ENCODE data around the gene GOLGA7B. TPM values are rescaled to one million over a fixed set of nuclear protein-coding genes. Genes with fewer than 3 reads are reported as not detected.

Gene GOLGA7B
- total and polyA plus RNA-seq, 2 donors (not counting 3 experiments of a cell fraction or from before 2014, with no cell fraction given): 0.03 TPM; not detected in 1

- POLR2A ChIA-PET: no interaction called here
- no peak for FAIRE-seq
- Histone ChIP-seq H3K9me1 (replicated peaks; ENCODE audit: control insufficient read depth, extremely low read depth, insufficient read depth, low read length) (no peaks in the 10 kb centered on the region), H3K27ac (ENCODE audit: insufficient read depth, low read depth, low read length) (no peak overlapping the region), H2AFZ (ENCODE audit: low read depth, low read length) (no peak overlapping the region), H3K4me1 (ENCODE audit: control insufficient read depth, extremely low read depth, insufficient read depth, low read length) (peaks cover 7% of the 10 kb centered on the region), H4K20me1 (replicated peaks; ENCODE audit: control insufficient read depth, extremely low read depth, insufficient read depth, low read length) (no peaks in the 10 kb centered on the region), H3K4me3 (replicated peaks in 1 of 3; ENCODE audit: insufficient read depth in 1 of 3, low read depth in 1 of 3, low read length in 3 of 3) (no peak overlapping the region), H3K36me3 (ENCODE audit: control insufficient read depth in 2 of 2, extremely low read depth in 1 of 2, insufficient read depth in 2 of 2, low read length in 2 of 2) (no peaks in the 10 kb centered on the region), H3K9me3 (replicated peaks; ENCODE audit: control insufficient read depth, insufficient read depth, low read length) (no peaks in the 10 kb centered on the region), H3K27me3 (ENCODE audit: control insufficient read depth in 2 of 2, insufficient read depth in 2 of 2, low read length in 2 of 2) (no peaks in the 10 kb centered on the region), H3K4me2 (ENCODE audit: insufficient read depth, low read length) (no peak overlapping the region), H3K79me2 (ENCODE audit: control insufficient read depth, insufficient read depth, low read length) (no peaks in the 10 kb centered on the region), H3K9ac (replicated peaks; ENCODE audit: extremely low read depth, insufficient read depth, low read length) (no peak overlapping the region)
- TF ChIP-seq GATA2 (IDR thresholded peaks at IDR 0.05; ENCODE audit: insufficient read depth, insufficient read length, low read depth, low read length): no peak
- DNase-seq (ENCODE audit: low read depth, low spot score): no peak
- CTCF ChIA-PET: interaction anchor here (1.3 kb wide), 1 partner anchor 16 kb away, joined by 5 read pairs; no protein-coding TSS in a partner anchor
- BruUV-seq (replicated peaks): no TSS peak
- intact Hi-C loops (cut with micrococcal nuclease) (no loop called here), dilution Hi-C loops (cut with MboI; ENCODE audit: extremely low pct_ligation_motif_present, low sequenced_read_pairs) (no loop called here)
These were observed 37.8 kb downstream of the GOLGA7B start for GRCh38 chr10:97887399-97887798.

GRCh38 chr10:97888134-97888533, 38.5 kb downstream of the GOLGA7B start:
- no peak overlapping the region for H3K4me3 ChIP-seq (replicated peaks in 1 of 3; ENCODE audit: insufficient read depth in 1 of 3, low read depth in 1 of 3, low read length in 3 of 3)
- H3K79me2 ChIP-seq (ENCODE audit: control insufficient read depth, insufficient read depth, low read length): no peaks in the 10 kb centered on the region
- FAIRE-seq (no peak), DNase-seq (ENCODE audit: low read depth, low spot score) (no peak)
- dilution Hi-C loops (cut with MboI; ENCODE audit: extremely low pct_ligation_motif_present, low sequenced_read_pairs) (no loop called here), intact Hi-C loops (cut with micrococcal nuclease) (no loop called here)
- H3K4me1 ChIP-seq (ENCODE audit: control insufficient read depth, extremely low read depth, insufficient read depth, low read length): peaks cover 2% of the 10 kb centered on the region
- H3K9ac ChIP-seq (replicated peaks; ENCODE audit: extremely low read depth, insufficient read depth, low read length): no peak overlapping the region
- H3K36me3 ChIP-seq (ENCODE audit: control insufficient read depth in 2 of 2, extremely low read depth in 1 of 2, insufficient read depth in 2 of 2, low read length in 2 of 2): no peaks in the 10 kb centered on the region
- CTCF ChIA-PET: interaction anchor here (0.8 to 2.4 kb wide), 6 partner anchors 14 to 158 kb away, joined by 3 to 19 read pairs (median 4); no protein-coding TSS in a partner anchor
- H3K27ac ChIP-seq (ENCODE audit: insufficient read depth, low read depth, low read length): no peak overlapping the region
- no peaks in the 10 kb centered on the region for H4K20me1 ChIP-seq (replicated peaks; ENCODE audit: control insufficient read depth, extremely low read depth, insufficient read depth, low read length)
- H3K4me2 ChIP-seq (ENCODE audit: insufficient read depth, low read length): no peak overlapping the region
- POLR2A ChIA-PET: no interaction called here
- no peaks in the 10 kb centered on the region for H3K9me3 ChIP-seq (replicated peaks; ENCODE audit: control insufficient read depth, insufficient read depth, low read length)
- H3K27me3 ChIP-seq (ENCODE audit: control insufficient read depth in 2 of 2, insufficient read depth in 2 of 2, low read length in 2 of 2): no peaks in the 10 kb centered on the region
- no TSS peak for BruUV-seq (replicated peaks)
- no peak for TF ChIP-seq MAX (IDR thresholded peaks at IDR 0.05; ENCODE audit: insufficient read depth, insufficient read length)
- no peak for TF ChIP-seq FOS (IDR thresholded peaks at IDR 0.05; ENCODE audit: borderline replicate concordance, insufficient read depth, low read length)
- TF ChIP-seq JUN (IDR thresholded peaks at IDR 0.05; ENCODE audit: borderline replicate concordance, insufficient read depth, insufficient read length, low read depth): no peak
- no peak for TF ChIP-seq EZH2 (IDR thresholded peaks at IDR 0.05; ENCODE audit: borderline replicate concordance, low read depth, low read length, severe bottlenecking)
- no peak for TF ChIP-seq GATA2 (IDR thresholded peaks at IDR 0.05; ENCODE audit: insufficient read depth, insufficient read length, low read depth, low read length)
- TF ChIP-seq MYC (IDR thresholded peaks at IDR 0.05; ENCODE audit: low read depth, low read length): no peak
- TF ChIP-seq POLR2A (IDR thresholded peaks at IDR 0.05; ENCODE audit: low read depth, low read length): no peak
- no peak for TF ChIP-seq CTCF (IDR thresholded peaks at IDR 0.05; ENCODE audit: extremely low read depth in 1 of 2, insufficient read depth in 1 of 2, low read depth in 1 of 2, low read length in 2 of 2)
- no peak for TF ChIP-seq POLR2AphosphoS5 (IDR thresholded peaks at IDR 0.05; ENCODE audit: insufficient read depth, low read depth, low read length)
- H3K9me1 ChIP-seq (replicated peaks; ENCODE audit: control insufficient read depth, extremely low read depth, insufficient read depth, low read length): no peaks in the 10 kb centered on the region
- no peak overlapping the region for H2AFZ ChIP-seq (ENCODE audit: low read depth, low read length)
